Endodermal cell (in vitro differentiated cells): Measurements from ENCODE around the gene GLRA3. TPM values are rescaled to one million over a fixed set of nuclear protein-coding genes. Genes with fewer than 3 reads are reported as not detected.

ENCODE experiments used
- DNase-seq: peaks from one replicate; pipeline ENCODE4 v3.0.0-alpha.2; 2017
- H3K27ac ChIP-seq: 2 replicates; pipeline ENCODE4 v1.5.1; 2013; ENCODE audit warnings: mild to moderate bottlenecking, low read depth, low read length, moderate library complexity
- H3K27me3 ChIP-seq: 2 replicates; pipeline ENCODE4 v1.6.1; 2013; ENCODE audit warnings: mild to moderate bottlenecking, low read length, moderate library complexity; ENCODE audit not compliant: insufficient read depth, control insufficient read depth, poor library complexity, severe bottlenecking
- H3K36me3 ChIP-seq: 2 replicates; pipeline ENCODE4 v1.7.0; 2013; ENCODE audit warnings: mild to moderate bottlenecking, low read length, moderate library complexity; ENCODE audit not compliant: control insufficient read depth, insufficient read depth
- H3K4me1 ChIP-seq: one replicate; pipeline ENCODE4 v1.7.0; 2013; ENCODE audit warnings: low read length; ENCODE audit not compliant: control insufficient read depth, insufficient read depth
- H3K4me3 ChIP-seq: 2 replicates; pipeline ENCODE4 v1.5.1; 2013; ENCODE audit warnings: mild to moderate bottlenecking, low read length, moderate library complexity
- H3K9ac ChIP-seq: 2 replicates; pipeline ENCODE4 v1.6.1; 2013; ENCODE audit warnings: mild to moderate bottlenecking, low read length, moderate library complexity; ENCODE audit not compliant: poor library complexity, severe bottlenecking; ENCODE audit errors: extremely low read depth
- H3K9me3 ChIP-seq: 2 replicates; pipeline ENCODE4 v1.6.1; 2013; ENCODE audit warnings: mild to moderate bottlenecking, low read length, moderate library complexity; ENCODE audit not compliant: control insufficient read depth
- H3K27ac Mint-ChIP-seq: 2 replicates; pipeline ENCODE4 v1.8.0; 2020; ENCODE audit warnings: mixed read lengths
- H3K27me3 Mint-ChIP-seq: 2 replicates; pipeline ENCODE4 v1.8.0; 2021; ENCODE audit warnings: mild to moderate bottlenecking, mixed read lengths; ENCODE audit not compliant: insufficient read depth
- H3K36me3 Mint-ChIP-seq: 2 replicates; pipeline ENCODE4 v1.8.0; 2020; ENCODE audit warnings: low read depth, mixed read lengths
- H3K4me1 Mint-ChIP-seq: 2 replicates; pipeline ENCODE4 v1.8.0; 2020; ENCODE audit warnings: mixed read lengths
- H3K4me3 Mint-ChIP-seq: 2 replicates; pipeline ENCODE4 v1.8.0; 2020; ENCODE audit warnings: mild to moderate bottlenecking, moderate library complexity, mixed read lengths
- H3K9me3 Mint-ChIP-seq: 2 replicates; pipeline ENCODE4 v1.8.0; 2020; ENCODE audit warnings: mild to moderate bottlenecking, mixed read lengths
- WGBS, 2 experiments: methylation state at CpG; one replicate each; pipeline versions ENCODE4 v1.1.5 to v1.1.7; 2013; ENCODE audit warnings: missing lambda C conversion rate in 2 of 2, mixed read lengths in 1 of 2; ENCODE audit not compliant: insufficient coverage in 1 of 2, insufficient read length in 1 of 2; 5-methylcytosine and 5-hydroxymethylcytosine counted together
- total RNA-seq, 2 donors: library from RNA; stranded (reverse); fragmentation: NEBNext Ultra II Directional in 1 of 2; extraction: Animal tissue kit (Norgen Biotek cat#: 25700) in 1 of 2; gene quantifications; 2 replicates in 1 of 2; 3 replicates in 1 of 2; pipeline ENCODE4 v1.2.1, GENCODE V29; 2021
- TF ChIP-seq, protein P1 (sequence below): fragments of 200-600 bp; sonication (generic); conservative IDR thresholded peaks from 2 replicates; pipeline ENCODE4 v1.5.0; 2021; ENCODE audit warnings: antibody characterized with exemption, mild to moderate bottlenecking

The GLRA3 gene
- total RNA-seq, 2 donors from 2014 or later = 0.11 TPM; not detected in 1

DNA sequence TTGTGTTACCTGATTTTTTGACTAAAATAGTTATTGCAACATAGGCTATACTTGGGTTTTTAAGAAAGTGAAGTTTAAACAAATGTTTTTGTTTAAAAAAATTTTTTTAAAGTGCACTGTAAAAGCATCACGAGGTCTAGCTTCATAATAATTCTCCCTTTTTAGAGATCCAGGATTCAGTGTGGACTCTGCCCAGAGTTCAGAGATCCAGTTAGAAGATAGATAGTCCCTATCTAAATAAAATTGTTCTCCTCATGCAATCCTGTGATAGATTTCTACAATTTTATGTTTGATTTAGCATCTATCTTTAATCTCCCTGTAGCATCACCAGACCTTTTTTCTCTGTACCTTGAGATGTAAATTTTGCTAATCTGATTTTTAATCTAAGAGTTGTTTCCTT lies 221.3 kb downstream of the GLRA3 start:
- Mint-ChIP-seq H3K4me3 (peak overlapping the region; percentile 26), H3K27ac (peak overlapping the region; percentile 90), H3K9me3 (peaks cover 20% of the 10 kb centered on the region), H3K36me3 (peaks cover 13% of the 10 kb centered on the region), H3K27me3 (no peaks in the 10 kb centered on the region), H3K4me1 (peaks cover 28% of the 10 kb centered on the region)
- 67 to 97% methylated on average over 1 of the region's 1 CpG for WGBS, 2 experiments
- H3K4me3 ChIP-seq = no peak overlapping the region
- H3K9me3 ChIP-seq = peaks cover 22% of the 10 kb centered on the region
- no peak for DNase-seq
- H3K36me3 ChIP-seq = no peaks in the 10 kb centered on the region
- no peak overlapping the region for H3K9ac ChIP-seq
- H3K27ac ChIP-seq = no peak overlapping the region
- H3K27me3 ChIP-seq = no peaks in the 10 kb centered on the region
- TF ChIP-seq, protein P1, sequence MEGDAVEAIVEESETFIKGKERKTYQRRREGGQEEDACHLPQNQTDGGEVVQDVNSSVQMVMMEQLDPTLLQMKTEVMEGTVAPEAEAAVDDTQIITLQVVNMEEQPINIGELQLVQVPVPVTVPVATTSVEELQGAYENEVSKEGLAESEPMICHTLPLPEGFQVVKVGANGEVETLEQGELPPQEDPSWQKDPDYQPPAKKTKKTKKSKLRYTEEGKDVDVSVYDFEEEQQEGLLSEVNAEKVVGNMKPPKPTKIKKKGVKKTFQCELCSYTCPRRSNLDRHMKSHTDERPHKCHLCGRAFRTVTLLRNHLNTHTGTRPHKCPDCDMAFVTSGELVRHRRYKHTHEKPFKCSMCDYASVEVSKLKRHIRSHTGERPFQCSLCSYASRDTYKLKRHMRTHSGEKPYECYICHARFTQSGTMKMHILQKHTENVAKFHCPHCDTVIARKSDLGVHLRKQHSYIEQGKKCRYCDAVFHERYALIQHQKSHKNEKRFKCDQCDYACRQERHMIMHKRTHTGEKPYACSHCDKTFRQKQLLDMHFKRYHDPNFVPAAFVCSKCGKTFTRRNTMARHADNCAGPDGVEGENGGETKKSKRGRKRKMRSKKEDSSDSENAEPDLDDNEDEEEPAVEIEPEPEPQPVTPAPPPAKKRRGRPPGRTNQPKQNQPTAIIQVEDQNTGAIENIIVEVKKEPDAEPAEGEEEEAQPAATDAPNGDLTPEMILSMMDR = no peak
- peaks cover 15% of the 10 kb centered on the region for H3K4me1 ChIP-seq

DNA sequence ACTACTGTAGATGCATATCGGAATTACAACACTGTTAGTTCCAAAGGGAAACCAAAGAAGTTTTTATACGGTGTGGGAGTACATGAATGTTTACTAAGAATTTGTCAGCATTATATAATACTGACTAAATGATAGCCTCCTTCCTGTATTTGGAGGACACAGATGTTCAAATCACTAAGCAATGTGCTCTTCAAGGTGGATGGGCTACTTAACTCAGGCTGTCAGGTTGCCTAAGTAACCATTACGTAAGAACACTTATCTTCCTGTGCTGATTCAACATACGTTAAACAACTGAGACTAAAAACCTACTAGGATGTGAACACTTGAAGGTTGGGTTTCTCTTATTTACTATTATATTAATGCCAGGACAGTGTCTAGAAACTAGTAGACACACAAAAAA lies 224.8 kb downstream of the GLRA3 start:
- H3K9ac ChIP-seq = no peak overlapping the region
- H3K27ac ChIP-seq = no peak overlapping the region
- no peaks in the 10 kb centered on the region for H3K36me3 ChIP-seq
- Mint-ChIP-seq H3K27me3 (no peaks in the 10 kb centered on the region), H3K27ac (no peak overlapping the region), H3K4me1 (peaks cover 32% of the 10 kb centered on the region), H3K36me3 (no peaks in the 10 kb centered on the region), H3K9me3 (no peaks in the 10 kb centered on the region), H3K4me3 (no peak overlapping the region)
- peaks cover 15% of the 10 kb centered on the region for H3K4me1 ChIP-seq
- no peak overlapping the region for H3K4me3 ChIP-seq
- TF ChIP-seq, protein P1 = no peak
- no peaks in the 10 kb centered on the region for H3K27me3 ChIP-seq
- no peaks in the 10 kb centered on the region for H3K9me3 ChIP-seq
- no peak for DNase-seq
- WGBS, 2 experiments = 95 to 100% methylated on average over 1 to 4 of the region's 4 CpGs

DNA sequence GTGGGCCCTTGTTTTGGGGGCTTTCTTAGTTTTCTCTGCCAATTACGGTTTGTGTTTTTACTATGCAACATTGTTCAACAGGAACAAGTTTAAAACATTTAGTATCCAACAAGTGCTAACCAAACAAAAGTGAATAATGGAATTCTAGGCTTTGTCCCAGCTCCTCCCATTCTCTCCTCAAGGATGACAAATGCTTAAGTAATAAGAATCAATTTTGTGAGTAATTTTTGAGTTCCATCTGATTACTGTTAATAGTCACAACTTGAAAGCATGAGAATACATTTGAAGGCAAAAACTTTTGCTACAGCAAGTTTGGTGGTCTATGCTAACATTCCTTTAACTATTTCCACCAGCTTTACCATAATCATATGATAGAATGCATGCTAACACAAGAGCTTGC lies 228.7 kb downstream of the GLRA3 start:
- peaks cover 5% of the 10 kb centered on the region for H3K4me1 Mint-ChIP-seq
- Histone ChIP-seq H3K36me3 (no peaks in the 10 kb centered on the region), H3K9ac (no peak overlapping the region), H3K9me3 (no peaks in the 10 kb centered on the region), H3K27me3 (no peaks in the 10 kb centered on the region), H3K4me3 (no peak overlapping the region), H3K4me1 (peaks cover under 1% of the 10 kb centered on the region), H3K27ac (no peak overlapping the region)
- H3K9me3 Mint-ChIP-seq = no peaks in the 10 kb centered on the region
- no peak overlapping the region for H3K4me3 Mint-ChIP-seq
- TF ChIP-seq, protein P1 = no peak
- WGBS, 2 experiments = 96% methylated on average over 1 of the region's 1 CpG; no CpG with 5 or more reads in 1 of the 2 experiments
- no peaks in the 10 kb centered on the region for H3K27me3 Mint-ChIP-seq
- no peak overlapping the region for H3K27ac Mint-ChIP-seq
- no peaks in the 10 kb centered on the region for H3K36me3 Mint-ChIP-seq
- DNase-seq = no peak
